GM23338 (cell line): ENCODE data around the gene MARCHF2. TPM values are rescaled to one million over a fixed set of nuclear protein-coding genes. Genes with fewer than 3 reads are reported as not detected.

ENCODE experiments used
- ATAC-seq: fragments of 200-7000 bp; cut with Tn5 transposase; 3 replicates; pipeline ENCODE4 v1.9.1; 2020
- DNase-seq: peaks from one replicate; pipeline ENCODE4 v3.0.0-alpha.2; 2015; ENCODE audit warnings: low spot score
- H2AFZ ChIP-seq: fragments of 200-600 bp; sonication (generic); 2 replicates; pipeline ENCODE4 v1.8.0; 2016; ENCODE audit warnings: antibody characterized with exemption, mild to moderate bottlenecking, moderate library complexity
- H3F3A ChIP-seq: fragments of 200-600 bp; sonication (generic); replicated peaks from 2 replicates; pipeline ENCODE4 v1.8.0; 2017; ENCODE audit warnings: antibody characterized with exemption, mixed run types, low read depth
- H3K27ac ChIP-seq: fragments of 200-600 bp; sonication (generic); 2 replicates; pipeline ENCODE4 v1.6.1; 2016; ENCODE audit warnings: low read depth
- H3K27me3 ChIP-seq: fragments of 200-600 bp; sonication (generic); 2 replicates; pipeline ENCODE4 v1.8.0; 2016; ENCODE audit warnings: mild to moderate bottlenecking, mixed run types, moderate library complexity; ENCODE audit not compliant: insufficient read depth
- H3K36me3 ChIP-seq: fragments of 200-600 bp; sonication (generic); 2 replicates; pipeline ENCODE4 v1.8.0; 2016; ENCODE audit warnings: mild to moderate bottlenecking; ENCODE audit not compliant: insufficient read depth
- H3K4me1 ChIP-seq: fragments of 200-600 bp; sonication (generic); 2 replicates; pipeline ENCODE4 v1.8.0; 2016; ENCODE audit warnings: mild to moderate bottlenecking, moderate library complexity; ENCODE audit not compliant: insufficient read depth
- H3K4me2 ChIP-seq: fragments of 200-600 bp; sonication (generic); 2 replicates; pipeline ENCODE4 v1.7.1; 2017; ENCODE audit warnings: mixed run types
- H3K4me3 ChIP-seq: fragments of 200-600 bp; sonication (generic); 2 replicates; pipeline ENCODE4 v1.6.1; 2016; ENCODE audit warnings: mixed run types
- H3K79me2 ChIP-seq: fragments of 200-600 bp; sonication (generic); replicated peaks from 2 replicates; pipeline ENCODE4 v1.8.0; 2017; ENCODE audit warnings: mild to moderate bottlenecking; ENCODE audit not compliant: insufficient read depth
- H3K9me2 ChIP-seq: fragments of 200-600 bp; sonication (generic); 2 replicates; pipeline ENCODE4 v1.8.0; 2017; ENCODE audit not compliant: insufficient read depth
- H4K20me1 ChIP-seq: fragments of 200-600 bp; sonication (generic); replicated peaks from 2 replicates; pipeline ENCODE4 v1.8.0; 2017; ENCODE audit warnings: mild to moderate bottlenecking; ENCODE audit not compliant: insufficient read depth
- H3K27ac Mint-ChIP-seq: 2 replicates; pipeline ENCODE4 v1.8.0; 2020; ENCODE audit warnings: inconsistent platforms, mild to moderate bottlenecking, moderate library complexity, mixed read lengths
- H3K27me3 Mint-ChIP-seq: 3 replicates; pipeline ENCODE4 v1.8.0; 2022; ENCODE audit warnings: low read depth, mild to moderate bottlenecking, moderate library complexity, mixed read lengths, inconsistent platforms; ENCODE audit not compliant: insufficient read depth, poor library complexity
- H3K36me3 Mint-ChIP-seq: 3 replicates; pipeline ENCODE4 v1.8.0; 2021; ENCODE audit warnings: low read depth, mild to moderate bottlenecking, inconsistent platforms, moderate library complexity, mixed read lengths
- H3K4me1 Mint-ChIP-seq: 3 replicates; pipeline ENCODE4 v1.8.0; 2020; ENCODE audit warnings: mild to moderate bottlenecking, inconsistent platforms, mixed read lengths
- H3K4me3 Mint-ChIP-seq: 3 replicates; pipeline ENCODE4 v1.8.0; 2021; ENCODE audit warnings: moderate library complexity, mild to moderate bottlenecking, inconsistent platforms, mixed read lengths
- H3K9me3 Mint-ChIP-seq: 3 replicates; pipeline ENCODE4 v1.8.0; 2020; ENCODE audit warnings: moderate library complexity, mild to moderate bottlenecking, inconsistent platforms, mixed read lengths
- CREB1 ChIP-seq: fragments of 250-450 bp; sonication (Bioruptor Pico); IDR thresholded peaks from 2 replicates; pipeline ENCODE4 v1.5.0; 2020; ENCODE audit warnings: low read depth, mild to moderate bottlenecking, moderate library complexity
- EZH2 ChIP-seq: fragments of 200-600 bp; sonication (generic); IDR thresholded peaks from one replicate; pipeline ENCODE4 v1.8.0; 2017; ENCODE audit warnings: antibody characterized with exemption, mild to moderate bottlenecking, low read depth; ENCODE audit not compliant: unreplicated experiment
- JUNB ChIP-seq: IDR thresholded peaks from one replicate; pipeline ENCODE4 v1.6.1; 2016; ENCODE audit warnings: antibody characterized with exemption; ENCODE audit not compliant: unreplicated experiment
- NANOG ChIP-seq: IDR thresholded peaks from 2 replicates; pipeline ENCODE4 v1.6.1; 2016; ENCODE audit warnings: antibody characterized with exemption, borderline replicate concordance
- ZNF331 ChIP-seq: fragments of 250-450 bp; sonication (Bioruptor Pico); IDR thresholded peaks from 2 replicates; pipeline ENCODE4 v1.5.0; 2020; ENCODE audit warnings: low read depth, mild to moderate bottlenecking, moderate library complexity
- polyA plus RNA-seq: library from polyadenylated mRNA; unstranded; fragments of >200 nt; fragmentation: Nextera tagmentation; extraction: Ambion mirVana; gene quantifications from 2 replicates; pipeline ENCODE4 v1.2.1, GENCODE V29; 2016
- total RNA-seq: library from RNA; depleted of rRNA; stranded (reverse); fragments of >200 nt; shearing (Covaris generic); gene quantifications from 2 replicates; pipeline ENCODE4 v1.2.3, GENCODE V29; 2014
- TF ChIP-seq, protein P1 (sequence below): IDR thresholded peaks from one replicate; pipeline ENCODE4 v1.6.1; 2018; ENCODE audit warnings: antibody characterized with exemption; ENCODE audit not compliant: unreplicated experiment
- TF ChIP-seq, protein P2 (sequence below), 2 experiments: fragments of 200-600 bp in 1 of 2; sonication (generic) in 1 of 2; conservative IDR thresholded peaks; 2 replicates each; pipeline versions ENCODE4 v1.5.1 to v1.6.1; 2016 to 2017; ENCODE audit warnings: antibody characterized with exemption in 2 of 2, low read depth in 2 of 2, mild to moderate bottlenecking in 2 of 2, moderate library complexity in 1 of 2
- TF ChIP-seq, protein P3 (sequence below): IDR thresholded peaks from 2 replicates; pipeline ENCODE4 v1.6.1; 2016; ENCODE audit warnings: antibody characterized with exemption

Gene MARCHF2
- total and polyA plus RNA-seq, 2 experiments from 2014 or later = 18.9 to 50.1 TPM

DNA sequence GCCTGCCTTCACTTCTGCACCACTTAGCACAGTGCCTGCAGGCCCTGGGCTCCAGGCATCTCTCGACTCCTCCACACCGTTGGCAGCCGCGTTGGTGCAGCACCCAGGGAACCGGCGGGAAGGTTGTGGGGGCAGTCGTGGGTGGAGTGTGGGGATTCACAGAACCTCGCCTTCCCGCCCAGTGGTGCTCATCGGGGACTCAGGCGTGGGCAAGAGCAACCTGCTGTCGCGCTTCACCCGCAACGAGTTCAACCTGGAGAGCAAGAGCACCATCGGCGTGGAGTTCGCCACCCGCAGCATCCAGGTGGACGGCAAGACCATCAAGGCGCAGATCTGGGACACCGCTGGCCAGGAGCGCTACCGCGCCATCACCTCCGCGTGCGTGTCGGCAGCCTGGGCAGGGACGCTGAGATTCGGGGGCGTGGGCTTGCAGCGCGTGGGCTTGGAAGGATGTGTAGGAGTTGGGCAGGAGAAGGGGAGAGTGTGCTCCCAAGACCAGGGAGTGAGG is 13.4 kb upstream of the MARCHF2 start (continued):
- TF ChIP-seq, protein P1, sequence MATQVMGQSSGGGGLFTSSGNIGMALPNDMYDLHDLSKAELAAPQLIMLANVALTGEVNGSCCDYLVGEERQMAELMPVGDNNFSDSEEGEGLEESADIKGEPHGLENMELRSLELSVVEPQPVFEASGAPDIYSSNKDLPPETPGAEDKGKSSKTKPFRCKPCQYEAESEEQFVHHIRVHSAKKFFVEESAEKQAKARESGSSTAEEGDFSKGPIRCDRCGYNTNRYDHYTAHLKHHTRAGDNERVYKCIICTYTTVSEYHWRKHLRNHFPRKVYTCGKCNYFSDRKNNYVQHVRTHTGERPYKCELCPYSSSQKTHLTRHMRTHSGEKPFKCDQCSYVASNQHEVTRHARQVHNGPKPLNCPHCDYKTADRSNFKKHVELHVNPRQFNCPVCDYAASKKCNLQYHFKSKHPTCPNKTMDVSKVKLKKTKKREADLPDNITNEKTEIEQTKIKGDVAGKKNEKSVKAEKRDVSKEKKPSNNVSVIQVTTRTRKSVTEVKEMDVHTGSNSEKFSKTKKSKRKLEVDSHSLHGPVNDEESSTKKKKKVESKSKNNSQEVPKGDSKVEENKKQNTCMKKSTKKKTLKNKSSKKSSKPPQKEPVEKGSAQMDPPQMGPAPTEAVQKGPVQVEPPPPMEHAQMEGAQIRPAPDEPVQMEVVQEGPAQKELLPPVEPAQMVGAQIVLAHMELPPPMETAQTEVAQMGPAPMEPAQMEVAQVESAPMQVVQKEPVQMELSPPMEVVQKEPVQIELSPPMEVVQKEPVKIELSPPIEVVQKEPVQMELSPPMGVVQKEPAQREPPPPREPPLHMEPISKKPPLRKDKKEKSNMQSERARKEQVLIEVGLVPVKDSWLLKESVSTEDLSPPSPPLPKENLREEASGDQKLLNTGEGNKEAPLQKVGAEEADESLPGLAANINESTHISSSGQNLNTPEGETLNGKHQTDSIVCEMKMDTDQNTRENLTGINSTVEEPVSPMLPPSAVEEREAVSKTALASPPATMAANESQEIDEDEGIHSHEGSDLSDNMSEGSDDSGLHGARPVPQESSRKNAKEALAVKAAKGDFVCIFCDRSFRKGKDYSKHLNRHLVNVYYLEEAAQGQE = no peak
- TF ChIP-seq, protein P2, sequence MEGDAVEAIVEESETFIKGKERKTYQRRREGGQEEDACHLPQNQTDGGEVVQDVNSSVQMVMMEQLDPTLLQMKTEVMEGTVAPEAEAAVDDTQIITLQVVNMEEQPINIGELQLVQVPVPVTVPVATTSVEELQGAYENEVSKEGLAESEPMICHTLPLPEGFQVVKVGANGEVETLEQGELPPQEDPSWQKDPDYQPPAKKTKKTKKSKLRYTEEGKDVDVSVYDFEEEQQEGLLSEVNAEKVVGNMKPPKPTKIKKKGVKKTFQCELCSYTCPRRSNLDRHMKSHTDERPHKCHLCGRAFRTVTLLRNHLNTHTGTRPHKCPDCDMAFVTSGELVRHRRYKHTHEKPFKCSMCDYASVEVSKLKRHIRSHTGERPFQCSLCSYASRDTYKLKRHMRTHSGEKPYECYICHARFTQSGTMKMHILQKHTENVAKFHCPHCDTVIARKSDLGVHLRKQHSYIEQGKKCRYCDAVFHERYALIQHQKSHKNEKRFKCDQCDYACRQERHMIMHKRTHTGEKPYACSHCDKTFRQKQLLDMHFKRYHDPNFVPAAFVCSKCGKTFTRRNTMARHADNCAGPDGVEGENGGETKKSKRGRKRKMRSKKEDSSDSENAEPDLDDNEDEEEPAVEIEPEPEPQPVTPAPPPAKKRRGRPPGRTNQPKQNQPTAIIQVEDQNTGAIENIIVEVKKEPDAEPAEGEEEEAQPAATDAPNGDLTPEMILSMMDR (conservative IDR thresholded peaks at IDR 0.05; ENCODE audit: low read depth in 2 of 2) = no peak

DNA sequence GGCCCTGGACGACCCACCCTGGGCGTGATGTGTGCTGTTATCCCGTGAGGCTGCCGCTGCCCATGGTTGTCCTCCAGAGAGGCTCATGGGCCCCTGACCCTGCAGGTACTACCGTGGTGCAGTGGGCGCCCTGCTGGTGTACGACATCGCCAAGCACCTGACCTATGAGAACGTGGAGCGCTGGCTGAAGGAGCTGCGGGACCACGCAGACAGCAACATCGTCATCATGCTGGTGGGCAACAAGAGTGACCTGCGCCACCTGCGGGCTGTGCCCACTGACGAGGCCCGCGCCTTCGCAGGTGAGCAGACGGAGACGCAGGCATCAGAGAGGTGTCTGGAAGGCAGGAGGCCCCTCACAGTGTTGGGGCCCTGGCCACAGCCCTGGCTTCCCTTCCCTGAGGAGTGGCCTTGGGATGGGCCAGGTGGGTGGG is 11.1 kb upstream of the MARCHF2 start:
- Histone ChIP-seq H3K9me2 (no peaks in the 10 kb centered on the region), H3F3A (no peaks in the 10 kb centered on the region), H3K27me3 (no peaks in the 10 kb centered on the region), H3K4me1 (peaks cover 3% of the 10 kb centered on the region; the same call in 1 of the 2 replicates), H3K4me2 (no peak overlapping the region), H3K79me2 (peaks cover 20% of the 10 kb centered on the region), H4K20me1 (no peaks in the 10 kb centered on the region; the same call in 1 of the 2 replicates), H3K27ac (no peak overlapping the region), H3K4me3 (no peak overlapping the region), H3K36me3 (no peaks in the 10 kb centered on the region), H2AFZ (no peak overlapping the region)
- DNase-seq = no peak
- ATAC-seq = no peak
- no peak for TF ChIP-seq ZNF331 (CRISPR knock-in tag)
- TF ChIP-seq, protein P2 (conservative IDR thresholded peaks at IDR 0.05; ENCODE audit: low read depth in 2 of 2) = no peak
- no peak for TF ChIP-seq JUNB
- TF ChIP-seq, protein P3, sequence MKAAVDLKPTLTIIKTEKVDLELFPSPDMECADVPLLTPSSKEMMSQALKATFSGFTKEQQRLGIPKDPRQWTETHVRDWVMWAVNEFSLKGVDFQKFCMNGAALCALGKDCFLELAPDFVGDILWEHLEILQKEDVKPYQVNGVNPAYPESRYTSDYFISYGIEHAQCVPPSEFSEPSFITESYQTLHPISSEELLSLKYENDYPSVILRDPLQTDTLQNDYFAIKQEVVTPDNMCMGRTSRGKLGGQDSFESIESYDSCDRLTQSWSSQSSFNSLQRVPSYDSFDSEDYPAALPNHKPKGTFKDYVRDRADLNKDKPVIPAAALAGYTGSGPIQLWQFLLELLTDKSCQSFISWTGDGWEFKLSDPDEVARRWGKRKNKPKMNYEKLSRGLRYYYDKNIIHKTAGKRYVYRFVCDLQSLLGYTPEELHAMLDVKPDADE = no peak
- no peak for TF ChIP-seq NANOG
- TF ChIP-seq CREB1 (CRISPR knock-in tag) = no peak
- TF ChIP-seq, protein P1 = no peak
- TF ChIP-seq EZH2 = no peak
- Mint-ChIP-seq H3K36me3 (peaks cover 28% of the 10 kb centered on the region), H3K4me3 (no peak overlapping the region), H3K9me3 (no peaks in the 10 kb centered on the region), H3K27ac (peak overlapping the region; percentile 77; the same call in 1 of the 2 replicates), H3K4me1 (peaks cover 4% of the 10 kb centered on the region; the same call in 2 of the 3 replicates), H3K27me3 (peaks cover 6% of the 10 kb centered on the region)
